Measurements from ENCODE around the gene SPATS2.
"Not testable (repeated sequence)": the region's sequence is repeated elsewhere in the genome, so short reads cannot be mapped to it uniquely, and the experiment has no call there.

The SPATS2 gene

DNA sequence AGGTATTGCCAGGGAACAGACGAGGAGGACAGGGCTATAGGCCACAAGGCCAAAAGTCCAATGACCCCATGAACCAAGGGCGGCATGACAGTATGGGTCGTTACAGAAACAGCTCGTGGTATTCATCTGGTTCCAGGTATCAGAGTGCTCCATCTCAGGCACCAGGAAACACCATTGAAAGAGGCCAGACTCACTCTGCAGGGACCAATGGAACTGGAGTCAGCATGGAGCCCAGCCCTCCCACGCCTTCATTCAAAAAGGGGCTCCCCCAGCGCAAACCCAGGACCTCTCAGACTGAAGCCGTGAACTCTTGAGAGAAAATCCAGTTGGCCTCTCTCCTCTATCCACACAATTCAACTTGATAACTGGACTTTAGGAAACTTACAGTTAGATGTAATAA lies 158.7 kb downstream of the SPATS2 start:
- no peak for DNase-seq

DNA sequence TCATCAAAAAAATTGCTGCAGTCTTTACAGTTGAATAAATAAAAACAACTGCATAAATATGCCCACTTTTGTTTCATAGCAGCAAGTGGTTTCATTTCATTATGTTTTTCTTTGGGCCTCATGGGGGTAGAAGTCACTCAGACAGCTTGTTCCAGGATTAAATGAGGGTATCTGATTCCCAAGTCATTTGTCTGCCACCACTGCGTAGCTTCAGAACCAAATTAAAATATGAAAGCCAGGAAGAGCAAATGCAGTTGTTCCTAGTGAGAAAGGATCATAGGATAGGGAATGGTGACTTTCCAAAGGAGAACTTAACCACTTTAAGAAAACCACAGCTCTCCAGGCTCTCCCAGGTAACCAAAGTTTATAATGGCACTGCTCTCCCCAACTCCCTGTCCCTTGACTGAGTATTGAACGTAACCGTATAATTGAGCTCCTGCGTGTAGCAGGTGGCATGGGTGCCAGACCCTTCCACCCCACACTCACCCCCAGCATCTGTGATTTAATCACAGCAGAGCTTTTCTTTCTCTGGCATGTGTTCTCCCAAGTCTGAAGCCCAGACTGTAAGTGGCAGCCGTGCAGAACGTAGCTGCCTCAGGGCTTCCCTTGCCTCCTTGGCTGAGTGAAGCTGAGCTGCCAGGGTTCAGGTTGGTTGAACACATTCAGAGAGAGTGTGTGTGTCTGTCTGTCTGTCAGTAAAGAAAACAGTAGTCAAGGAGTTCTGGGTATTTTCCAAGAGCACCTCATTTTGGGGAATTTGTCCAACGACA lies 160.3 kb downstream of the SPATS2 start:
- DNase-seq: peak; percentile 89

DNA sequence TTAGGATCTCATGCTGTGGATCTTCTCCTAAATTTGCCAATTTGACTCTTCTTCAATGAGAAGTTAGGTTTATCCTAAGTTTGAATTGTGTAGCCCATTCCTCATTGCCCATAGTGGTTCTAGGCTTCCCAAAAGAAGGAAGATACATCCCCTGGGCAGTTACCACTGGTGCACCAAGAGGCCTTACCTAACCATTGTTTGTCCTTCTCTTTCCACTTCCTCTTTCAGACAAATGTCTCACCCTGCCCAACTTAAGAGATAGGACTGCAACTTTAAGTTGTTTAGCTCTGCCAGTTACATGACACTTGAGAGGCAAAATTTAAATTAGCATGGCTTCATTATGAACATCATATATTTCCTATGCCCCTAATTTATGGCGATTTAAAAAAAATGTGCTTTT lies 162.2 kb downstream of the SPATS2 start:
- DNase-seq: no peak

DNA sequence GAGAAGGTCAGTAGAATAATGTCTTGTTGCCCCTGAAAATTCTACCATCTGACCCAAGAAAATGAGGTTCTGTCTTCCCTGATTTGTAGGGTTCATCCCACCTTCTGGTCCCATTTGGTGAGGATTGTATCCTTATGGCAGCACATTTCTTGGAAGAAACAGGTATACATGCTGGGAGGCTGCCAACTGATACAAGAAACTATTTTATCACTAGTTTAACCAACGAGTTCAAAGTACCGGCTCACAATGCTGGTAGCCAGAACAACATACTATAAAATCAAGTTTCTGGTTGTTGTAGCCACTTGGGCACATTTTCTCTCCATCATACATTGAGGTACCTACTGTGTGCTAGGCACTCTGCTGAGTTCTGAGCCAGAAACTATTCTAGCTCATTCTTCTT lies 164.5 kb downstream of the SPATS2 start:
- DNase-seq: no peak

DNA sequence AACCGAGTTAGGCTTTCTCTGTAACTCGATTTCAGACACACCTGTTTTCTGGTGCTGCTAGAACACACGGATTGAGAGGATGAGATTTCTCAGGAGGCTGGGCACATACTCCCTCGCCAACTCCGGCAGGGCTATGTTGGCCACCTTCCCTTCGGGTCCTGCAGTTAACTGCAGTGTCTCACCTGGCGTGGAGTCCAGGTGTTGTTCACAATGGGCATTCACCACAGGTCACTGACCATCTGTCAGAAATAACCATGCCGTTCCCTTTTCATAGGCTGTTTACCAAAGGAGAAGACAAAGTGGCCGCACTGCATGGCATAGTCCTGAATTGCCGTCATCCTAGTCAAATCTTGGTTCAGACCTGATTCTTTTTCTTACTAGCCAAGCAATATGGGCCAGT lies 166.1 kb downstream of the SPATS2 start:
- no peak for DNase-seq

DNA sequence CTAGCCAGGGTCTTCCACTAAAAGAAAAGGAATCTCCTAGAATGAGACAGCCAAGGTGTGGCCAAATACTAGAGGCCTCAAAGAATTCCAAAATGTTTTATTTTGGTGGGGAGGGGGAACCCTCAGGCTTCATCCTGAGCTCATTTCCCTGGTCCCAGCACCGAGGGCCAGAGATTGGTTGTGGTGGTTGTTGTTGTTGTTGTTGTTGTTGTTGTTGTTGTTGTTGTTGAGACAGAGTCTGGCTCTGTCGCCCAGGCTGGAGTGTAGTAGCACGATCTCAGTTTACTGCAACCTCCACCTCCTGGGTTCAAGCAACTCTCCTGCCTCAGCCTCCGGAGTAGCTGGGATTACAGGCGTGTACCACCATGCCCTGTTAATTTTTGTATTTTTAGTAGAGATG lies 166.9 kb downstream of the SPATS2 start:
- DNase-seq: not testable (repeated sequence)

DNA sequence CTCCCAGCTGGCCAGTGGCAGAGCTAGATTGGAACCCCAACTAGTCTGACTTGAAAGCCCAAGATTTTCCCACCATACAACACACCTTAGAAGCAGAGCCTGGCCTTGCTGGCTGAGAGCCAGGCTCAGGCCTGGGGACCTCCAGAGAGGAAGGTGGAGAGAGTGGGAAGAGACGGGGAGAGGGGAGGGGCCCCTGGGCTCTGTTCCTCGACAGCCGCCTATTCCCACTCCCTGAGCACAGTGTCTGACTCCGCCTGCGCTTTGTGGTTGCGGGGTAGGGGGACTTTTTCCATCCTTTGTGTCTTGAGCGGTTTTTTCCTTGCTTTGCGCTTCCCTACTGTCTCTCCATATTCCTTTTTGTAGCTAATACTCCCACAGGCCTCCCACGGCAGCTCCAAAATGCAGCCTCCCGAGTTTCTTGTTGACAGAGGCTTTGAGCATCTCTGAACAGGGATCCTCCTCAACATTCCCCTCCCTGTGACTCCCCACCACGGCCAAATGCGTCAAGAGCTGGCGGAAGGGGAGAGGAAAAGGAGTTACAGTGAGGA lies 167.5 kb downstream of the SPATS2 start:
- no peak for DNase-seq

DNA sequence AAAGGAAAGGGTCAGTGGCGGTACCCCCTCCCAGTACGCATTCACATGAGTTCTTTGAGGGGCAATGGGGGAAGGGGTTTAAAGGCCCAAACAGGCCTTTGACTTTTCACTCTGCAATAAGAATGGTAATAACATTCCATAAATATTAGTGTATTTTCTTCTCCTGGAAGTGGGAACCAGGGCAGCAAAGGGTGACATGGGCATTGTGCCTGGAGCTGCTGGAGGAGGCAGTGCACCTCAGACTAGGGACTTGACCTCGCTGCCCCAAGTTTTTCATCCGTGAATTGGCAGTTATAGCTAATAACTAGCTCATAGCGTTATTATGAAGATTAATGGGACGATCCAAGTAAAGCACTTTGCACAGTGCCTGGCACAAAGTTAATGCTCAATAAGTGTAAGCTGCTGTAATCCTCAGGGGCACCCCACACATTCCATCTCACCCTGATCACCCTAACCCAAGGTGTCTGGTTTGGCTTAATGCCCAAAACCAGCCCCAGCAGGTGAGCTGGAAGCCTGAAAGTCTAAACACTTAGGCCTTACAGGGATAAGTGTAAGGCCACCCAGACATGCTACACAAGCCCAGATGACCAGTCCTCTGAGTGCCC lies 168.8 kb downstream of the SPATS2 start:
- no peak for DNase-seq

DNA sequence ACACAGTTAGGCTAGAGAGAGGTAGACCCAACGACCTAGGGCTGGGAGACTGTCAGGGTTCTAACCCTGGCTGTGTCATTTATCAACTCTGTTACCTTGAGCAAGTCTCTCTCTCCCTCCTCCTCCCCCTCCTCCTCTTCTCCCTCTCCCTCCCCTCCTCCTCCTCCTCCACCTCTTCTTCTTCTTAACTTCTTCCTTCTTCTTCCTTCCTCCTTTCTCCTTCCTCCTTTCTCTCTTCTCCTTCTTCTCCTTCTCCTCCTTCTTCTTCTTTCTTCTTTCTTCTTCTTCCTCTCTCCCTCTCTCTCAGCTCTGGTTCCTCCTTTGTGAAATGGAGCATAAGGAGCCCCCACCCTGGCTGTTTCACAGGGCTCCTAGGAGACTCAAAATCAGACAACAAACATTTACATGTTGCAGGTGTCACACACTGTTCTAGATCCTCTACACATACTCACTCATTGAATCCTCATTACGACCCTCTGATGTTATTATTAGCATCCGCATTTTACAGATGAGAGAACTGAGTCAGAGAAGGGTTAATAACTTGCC lies 169.3 kb downstream of the SPATS2 start:
- no peak for DNase-seq

DNA sequence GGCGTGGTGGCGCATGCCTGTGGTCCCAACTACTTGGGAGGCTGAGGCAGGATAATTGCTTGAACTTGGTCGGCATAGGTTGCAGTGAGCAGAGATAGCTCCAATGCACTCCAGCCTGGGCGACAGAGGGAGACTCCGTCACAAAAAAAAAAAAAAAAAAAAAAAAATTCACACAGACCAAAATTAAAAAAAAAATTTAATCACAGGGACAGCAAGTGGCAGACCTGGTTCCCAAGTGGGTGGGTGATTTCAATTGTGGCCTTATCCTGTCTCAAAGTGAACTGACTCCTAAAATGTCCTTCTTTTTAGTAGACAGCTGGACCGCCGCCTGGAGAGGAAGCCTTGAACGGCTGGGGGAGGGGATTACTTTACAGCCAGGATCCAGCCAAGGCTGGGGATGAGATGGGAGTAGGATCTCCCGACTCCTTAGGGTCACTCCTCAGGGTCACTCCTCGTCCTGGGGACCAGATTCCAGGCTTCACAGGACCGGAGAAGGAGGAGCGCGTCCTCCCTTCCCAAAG lies 170.0 kb downstream of the SPATS2 start:
- DNase-seq: peak; percentile 30

DNA sequence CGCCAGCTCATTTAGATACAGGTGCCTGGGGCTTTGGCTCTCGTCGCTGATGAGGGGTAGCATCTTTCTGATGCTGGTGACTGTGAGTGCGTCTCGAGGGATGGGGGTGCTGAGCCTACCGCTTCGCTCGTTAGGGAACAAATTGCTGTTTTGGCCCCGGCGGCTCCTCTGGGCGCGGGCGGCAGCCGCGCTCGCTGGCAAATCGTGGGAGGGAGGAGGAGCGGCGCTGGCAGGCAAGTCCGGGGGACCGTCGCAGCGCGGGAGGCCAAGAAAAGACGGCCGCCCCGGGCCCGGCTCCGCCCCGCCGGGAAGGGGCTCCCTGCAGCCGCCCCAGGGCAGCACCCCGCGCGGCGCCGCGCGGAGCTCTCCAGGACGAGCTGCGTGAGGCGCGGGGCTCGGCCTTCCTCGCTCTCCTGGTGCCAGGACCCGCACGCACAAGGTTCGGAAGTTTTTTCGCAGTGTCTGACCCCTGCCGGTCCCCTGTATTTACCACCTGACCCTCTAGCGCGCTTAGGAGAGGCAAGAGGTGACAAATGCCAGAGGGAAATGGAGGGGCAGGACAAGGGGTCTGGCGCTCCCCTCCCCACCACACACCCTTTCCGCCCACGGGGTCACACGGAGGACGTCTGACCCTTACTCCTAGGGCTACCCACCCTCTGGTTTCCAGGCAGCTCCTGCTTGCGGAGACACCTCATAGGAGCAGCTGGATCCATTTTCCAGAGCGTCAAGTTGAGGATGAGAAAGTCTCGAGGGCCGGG lies 170.7 kb downstream of the SPATS2 start:
- peak; percentile 30 for DNase-seq

DNA sequence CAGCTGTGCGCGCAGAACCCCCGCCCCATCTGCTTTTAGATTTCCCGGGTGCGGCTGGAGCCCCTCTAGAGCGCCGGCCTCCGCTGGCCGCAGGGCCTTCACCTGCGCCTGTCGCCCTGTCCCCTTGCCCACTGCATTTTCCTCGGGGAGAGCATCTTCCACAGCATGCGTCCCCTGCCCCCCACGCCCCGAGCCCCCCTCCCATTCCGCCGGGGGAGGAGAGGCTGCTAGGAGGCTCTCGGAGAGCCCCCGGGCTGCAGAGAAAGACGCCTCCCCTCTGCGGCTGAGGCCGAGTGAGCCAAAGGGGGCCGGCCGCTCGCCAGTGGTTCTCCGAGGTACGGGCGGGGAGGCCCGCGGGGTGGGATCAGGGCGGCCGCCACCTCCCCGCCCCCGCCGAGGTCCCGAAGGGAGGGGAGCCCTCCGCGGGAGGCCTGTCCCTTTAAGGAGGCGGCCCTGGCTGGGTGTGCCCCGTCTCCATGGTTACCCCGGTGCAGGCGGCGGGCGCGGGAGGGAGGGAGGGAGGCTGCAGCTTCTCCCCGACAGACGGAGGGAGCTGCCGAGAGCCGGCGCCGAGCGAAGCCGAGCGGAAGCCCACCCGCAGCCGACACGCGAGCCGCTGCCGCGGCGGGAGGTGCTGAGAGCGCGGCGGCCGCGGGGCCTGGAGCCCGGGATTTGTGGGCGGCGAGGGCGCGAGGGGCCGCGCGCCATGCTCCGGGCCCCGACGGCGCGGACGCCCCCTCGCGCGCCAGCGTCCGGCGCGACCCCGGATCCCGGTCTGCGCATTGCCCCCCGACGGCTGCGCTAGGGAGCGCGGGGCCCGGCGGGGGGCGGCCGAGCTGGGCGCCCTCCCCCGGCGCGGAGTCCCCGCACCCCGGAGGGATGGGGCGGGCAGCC lies 171.5 kb downstream of the SPATS2 start, which contains the start of gene KCNH3:
TSS of gene KCNH3 (plus strand) at position 521 of the 894 bp plus-strand sequence. CDS start 387 bp downstream, outside the sequence.
- DNase-seq: peak; percentile 68

DNA sequence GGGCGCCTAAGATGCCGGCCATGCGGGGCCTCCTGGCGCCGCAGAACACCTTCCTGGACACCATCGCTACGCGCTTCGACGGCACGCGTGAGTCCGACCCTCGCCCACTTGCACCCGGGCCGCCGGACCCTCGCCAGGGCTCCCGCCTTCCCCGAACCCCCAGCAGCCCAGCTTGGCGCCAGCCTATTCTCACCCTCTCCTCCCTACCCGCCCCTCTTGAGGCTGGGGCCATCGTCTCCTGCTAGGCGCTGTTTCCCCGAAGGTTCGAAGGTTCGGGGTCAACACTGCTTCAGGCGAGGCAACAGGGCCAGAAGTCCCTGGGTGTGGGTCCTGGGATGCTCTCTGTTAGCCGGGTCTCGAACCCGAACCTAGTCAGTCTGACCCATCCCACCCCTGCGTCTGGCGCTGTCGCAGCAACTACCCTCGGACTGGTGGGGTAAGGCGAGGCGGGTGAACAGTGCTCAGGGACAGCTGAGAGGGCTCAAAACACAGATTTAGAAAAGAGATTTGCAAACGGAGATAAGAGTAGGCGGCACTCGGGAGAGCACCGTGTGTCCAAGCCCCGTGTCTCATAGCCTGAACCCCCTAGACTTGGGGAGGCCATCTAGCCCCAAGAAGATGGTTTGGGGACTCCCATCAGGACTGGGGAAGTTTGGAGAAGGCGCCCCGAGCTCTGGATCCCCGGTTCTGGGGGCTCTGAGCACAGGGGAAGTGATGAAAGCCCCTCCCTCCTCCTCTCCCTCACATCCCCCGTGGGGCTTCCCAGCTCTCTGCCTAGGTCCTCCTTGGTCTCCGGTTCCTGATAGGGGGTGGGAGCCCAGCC lies 172.4 kb downstream of the SPATS2 start:
- DNase-seq: no peak

DNA sequence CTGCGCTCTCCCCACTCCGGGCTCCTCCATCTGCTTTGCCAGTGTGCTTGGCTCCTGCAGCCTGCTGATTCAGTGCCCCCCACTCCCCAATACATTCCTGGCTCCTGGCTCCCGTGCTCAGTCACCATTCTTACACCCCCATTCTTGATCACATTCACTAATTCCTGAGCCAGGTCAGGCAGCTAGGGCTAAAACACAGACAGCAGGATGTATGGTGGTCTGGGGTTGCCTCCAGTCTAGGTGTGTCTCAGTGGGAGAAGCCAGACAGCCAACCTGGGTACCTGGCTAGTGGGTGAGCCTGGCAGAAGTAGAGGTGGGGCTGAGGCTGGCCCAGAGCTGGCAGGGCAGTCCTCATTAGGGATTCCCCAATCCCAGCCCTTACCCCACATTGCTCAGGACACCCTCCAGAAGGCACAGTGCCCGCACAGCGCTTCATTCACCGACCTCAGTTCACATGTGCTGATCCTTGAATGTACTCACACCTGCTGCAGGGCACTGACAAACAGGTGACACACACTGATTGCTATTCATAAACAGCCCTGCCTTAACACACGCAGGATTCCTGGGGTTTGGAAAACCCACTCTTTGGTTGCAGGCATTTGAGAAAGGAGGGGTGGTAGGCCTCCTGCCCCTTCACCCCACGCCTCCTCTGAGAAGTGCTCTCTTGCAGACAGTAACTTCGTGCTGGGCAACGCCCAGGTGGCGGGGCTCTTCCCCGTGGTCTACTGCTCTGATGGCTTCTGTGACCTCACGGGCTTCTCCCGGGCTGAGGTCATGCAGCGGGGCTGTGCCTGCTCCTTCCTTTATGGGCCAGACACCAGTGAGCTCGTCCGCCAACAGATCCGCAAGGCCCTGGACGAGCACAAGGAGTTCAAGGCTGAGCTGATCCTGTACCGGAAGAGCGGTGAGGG lies 173.2 kb downstream of the SPATS2 start:
- DNase-seq: peak; percentile 13

DNA sequence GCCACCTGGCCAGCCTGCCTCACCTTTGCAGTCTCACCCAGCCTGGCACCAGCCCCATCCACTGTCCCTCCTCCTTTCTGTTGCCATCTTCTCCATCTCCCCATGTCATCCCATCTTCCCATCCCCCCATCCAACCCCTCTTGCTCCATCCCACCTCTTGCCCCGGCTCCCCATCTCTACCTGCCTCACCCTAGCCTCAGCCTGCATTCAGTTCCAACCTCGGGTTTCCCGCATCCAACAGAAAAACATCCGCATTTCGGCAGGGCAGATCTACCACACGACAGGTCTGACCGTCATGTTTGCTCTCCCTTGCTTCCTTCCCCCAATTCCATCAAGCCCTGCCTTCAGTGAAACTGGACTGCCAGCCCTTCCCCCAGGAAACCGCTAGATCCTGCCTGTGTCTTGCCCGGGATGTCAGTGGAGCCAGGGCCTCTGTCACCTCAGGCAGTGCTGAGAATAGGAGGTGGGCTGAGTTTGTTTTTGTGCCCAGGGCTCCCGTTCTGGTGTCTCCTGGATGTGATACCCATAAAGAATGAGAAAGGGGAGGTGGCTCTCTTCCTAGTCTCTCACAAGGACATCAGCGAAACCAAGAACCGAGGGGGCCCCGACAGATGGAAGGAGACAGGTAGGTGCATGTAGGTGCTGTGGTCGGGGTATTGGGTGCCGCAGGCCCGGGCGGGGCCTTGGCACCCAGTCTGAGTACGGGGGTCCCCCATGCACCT lies 174.0 kb downstream of the SPATS2 start:
- no peak for DNase-seq

DNA sequence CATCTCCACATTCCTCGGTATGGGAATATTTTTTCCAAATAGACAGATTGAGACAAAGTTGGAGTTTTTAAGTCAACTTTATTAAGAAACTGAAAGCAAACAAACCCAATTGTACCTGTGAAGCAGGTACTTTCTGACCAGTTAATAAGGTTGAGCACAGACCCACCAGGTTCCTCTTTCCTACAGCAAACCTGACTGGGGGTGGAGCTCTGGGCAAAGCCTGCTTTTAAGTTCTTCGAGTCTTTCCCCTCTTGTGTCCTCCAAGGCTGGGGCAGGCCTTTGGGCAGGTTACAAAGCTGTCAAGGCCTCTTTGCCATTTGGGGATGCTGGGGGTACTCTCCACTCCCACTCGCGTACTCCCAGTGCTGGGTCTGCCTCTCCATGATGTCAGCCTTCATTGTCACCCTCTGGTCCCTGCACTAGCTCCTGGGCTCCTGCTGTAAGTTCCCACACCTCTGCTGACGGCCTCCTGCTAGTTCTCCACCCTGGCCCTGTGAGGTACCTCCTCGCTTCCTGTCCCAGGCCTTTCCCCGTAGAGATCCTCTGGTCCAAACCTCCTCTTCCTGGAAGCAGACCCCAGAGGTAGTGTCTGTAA lies 174.7 kb downstream of the SPATS2 start:
- no peak for DNase-seq

DNA sequence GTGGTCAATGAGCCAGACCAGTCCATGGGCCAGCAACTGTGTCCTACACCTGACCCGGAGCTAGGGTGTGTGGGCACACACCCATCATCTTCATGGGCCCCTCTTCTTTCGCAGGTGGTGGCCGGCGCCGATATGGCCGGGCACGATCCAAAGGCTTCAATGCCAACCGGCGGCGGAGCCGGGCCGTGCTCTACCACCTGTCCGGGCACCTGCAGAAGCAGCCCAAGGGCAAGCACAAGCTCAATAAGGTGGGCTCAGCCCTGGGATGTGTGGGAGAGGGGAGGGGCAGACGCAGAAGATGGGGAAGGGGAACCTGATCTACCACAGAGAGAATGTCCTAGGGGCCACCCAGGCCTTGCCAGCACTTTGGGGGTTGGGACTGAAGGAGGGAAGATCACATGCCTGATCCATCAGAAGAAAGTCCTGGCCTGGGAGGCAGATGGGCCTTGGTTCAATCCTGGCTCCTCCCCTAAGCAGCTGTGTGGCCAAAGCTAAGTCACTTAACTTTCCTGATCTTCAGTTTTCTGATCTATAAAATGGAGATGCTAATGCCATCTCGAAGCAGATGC lies 175.4 kb downstream of the SPATS2 start:
- no peak for DNase-seq

DNA sequence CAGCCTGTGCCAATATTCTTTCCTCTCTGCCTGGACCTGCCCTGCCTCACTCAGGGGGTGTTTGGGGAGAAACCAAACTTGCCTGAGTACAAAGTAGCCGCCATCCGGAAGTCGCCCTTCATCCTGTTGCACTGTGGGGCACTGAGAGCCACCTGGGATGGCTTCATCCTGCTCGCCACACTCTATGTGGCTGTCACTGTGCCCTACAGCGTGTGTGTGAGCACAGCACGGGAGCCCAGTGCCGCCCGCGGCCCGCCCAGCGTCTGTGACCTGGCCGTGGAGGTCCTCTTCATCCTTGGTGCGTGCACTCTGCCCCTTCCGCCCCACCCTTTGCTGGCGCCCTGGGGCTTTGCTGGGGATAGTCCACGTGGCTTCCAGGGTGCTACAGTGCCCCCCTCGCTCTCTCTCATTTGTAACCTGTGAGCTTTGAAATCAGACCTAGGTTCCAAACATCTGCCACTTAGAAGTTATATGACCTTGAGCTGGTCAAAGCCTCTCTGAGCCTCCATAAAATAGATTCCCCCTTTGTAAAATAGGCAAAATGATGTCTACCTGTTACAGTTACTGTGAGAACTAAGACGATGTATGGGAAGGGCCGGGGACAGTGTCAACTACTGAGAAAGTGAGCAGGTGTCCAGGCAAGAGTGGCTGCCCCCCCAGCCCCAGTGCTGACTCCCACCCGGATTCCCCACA lies 176.1 kb downstream of the SPATS2 start:
- DNase-seq: no peak

Measured in DMS79 treated with DMSO at 0.1 percent for 48 hours (cell line).